ENCODE data around the gene RANBP2.

The RANBP2 gene

DNA sequence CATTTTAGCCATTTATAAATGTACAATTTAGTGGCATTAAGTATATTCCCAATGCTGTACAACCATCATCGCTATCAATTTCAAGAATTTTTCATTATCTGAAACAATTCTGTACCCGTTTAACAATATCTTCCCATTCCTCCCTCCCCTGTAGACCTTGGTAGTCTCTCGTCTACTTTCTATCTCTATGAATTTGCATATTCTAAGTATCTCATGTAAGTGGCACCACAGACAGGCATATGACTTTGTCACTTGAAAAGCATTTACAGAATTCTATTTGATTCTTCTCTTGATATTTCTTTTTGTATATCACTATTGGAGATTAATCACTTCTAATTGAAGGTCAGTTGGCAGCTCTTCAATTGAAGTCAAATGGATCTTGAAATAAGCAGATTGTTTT is 115.3 kb downstream of the RANBP2 start:
- Histone ChIP-seq H3K27me3 (ENCODE audit: control insufficient read depth, insufficient read depth, low read length, poor library complexity, severe bottlenecking) (no peaks in the 10 kb centered on the region), H3K4me3 (ENCODE audit: insufficient read depth, low read depth, low read length) (no peak overlapping the region), H3K4me1 (ENCODE audit: control insufficient read depth, insufficient read depth, low read length) (no peaks in the 10 kb centered on the region), H3K36me3 (ENCODE audit: control insufficient read depth, insufficient read depth, low read length) (peaks cover 8% of the 10 kb centered on the region), H3K9me3 (ENCODE audit: control insufficient read depth, low read length) (peaks cover 8% of the 10 kb centered on the region), H3K27ac (ENCODE audit: insufficient read depth, low read depth, low read length, poor library complexity, severe bottlenecking) (no peak overlapping the region)
- 93 to 100% methylated on average over 3 of the region's 3 CpGs for WGBS, 2 experiments

DNA sequence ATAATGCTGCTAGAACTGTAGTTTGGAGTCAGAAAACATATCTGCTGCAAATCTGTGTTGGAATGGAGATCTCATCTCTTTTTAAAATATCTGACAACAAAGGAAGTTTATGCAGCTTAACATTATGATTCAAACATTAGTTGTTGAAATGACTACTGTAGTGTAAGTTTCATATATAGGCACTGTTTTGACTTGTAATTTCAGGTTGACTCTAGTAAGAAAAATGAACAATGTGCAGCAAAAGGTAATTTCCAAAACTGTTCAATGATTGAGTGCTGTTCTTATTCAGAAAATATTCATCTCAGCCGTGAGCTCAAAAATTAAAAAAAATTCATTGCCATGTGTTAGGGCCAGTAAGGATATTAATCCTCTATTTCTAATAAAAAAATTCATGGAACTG is 115.8 kb downstream of the RANBP2 start:
- Histone ChIP-seq H3K36me3 (ENCODE audit: control insufficient read depth, insufficient read depth, low read length) (peaks cover 10% of the 10 kb centered on the region), H3K9me3 (ENCODE audit: control insufficient read depth, low read length) (peaks cover 8% of the 10 kb centered on the region), H3K4me1 (ENCODE audit: control insufficient read depth, insufficient read depth, low read length) (no peaks in the 10 kb centered on the region), H3K27me3 (ENCODE audit: control insufficient read depth, insufficient read depth, low read length, poor library complexity, severe bottlenecking) (no peaks in the 10 kb centered on the region), H3K4me3 (ENCODE audit: insufficient read depth, low read depth, low read length) (no peak overlapping the region), H3K27ac (ENCODE audit: insufficient read depth, low read depth, low read length, poor library complexity, severe bottlenecking) (no peak overlapping the region)
- 90% methylated on average over 1 of the region's 1 CpG for WGBS, 2 experiments
